ENCODE measurements around the gene PGBD5.

GRCh38 chr1:230312676-230313075 is 113.5 kb downstream of the PGBD5 start:
- TF ChIP-seq EZH2 (IDR thresholded peaks at IDR 0.05; ENCODE audit: borderline replicate concordance) (no peak), CTCF (IDR thresholded peaks at IDR 0.05; ENCODE audit: poor library complexity) (no peak)
